Thymus (tissue), 11 donors: ENCODE measurements around the gene TNS4. TPM values are rescaled to one million over a fixed set of nuclear protein-coding genes. Genes with fewer than 3 reads are reported as not detected.
A peak's percentile ranks its signal among the peaks of the same experiment; 100 is the strongest.

Source experiments
- DNase-seq, 9 donors: peaks; one replicate each; pipeline ENCODE4 v3.0.0-alpha.2; 2013; ENCODE audit warnings: low spot score in 9 of 9, low read depth in 6 of 9, missing footprints in 1 of 9
- H3K27ac ChIP-seq, 2 donors: one replicate each; pipeline ENCODE4 v1.5.1; 2013; ENCODE audit warnings: control low read depth in 1 of 2, low read depth in 1 of 2, low read length in 1 of 2, mild to moderate bottlenecking in 1 of 2, moderate library complexity in 1 of 2
- H3K27me3 ChIP-seq, 2 donors: one replicate each; pipeline ENCODE4 v1.5.1; 2013; ENCODE audit warnings: low read length in 1 of 2; ENCODE audit not compliant: control insufficient read depth in 2 of 2, insufficient read depth in 1 of 2
- H3K36me3 ChIP-seq, 2 donors: one replicate each; pipeline ENCODE4 v1.5.1; 2013; ENCODE audit warnings: low read length in 1 of 2, mild to moderate bottlenecking in 1 of 2, moderate library complexity in 1 of 2; ENCODE audit not compliant: control insufficient read depth in 2 of 2, insufficient read depth in 2 of 2
- H3K4me1 ChIP-seq, 2 donors: one replicate each; pipeline ENCODE4 v1.5.1; 2013; ENCODE audit warnings: low read length in 2 of 2; ENCODE audit not compliant: control insufficient read depth in 2 of 2, insufficient read depth in 2 of 2
- H3K4me3 ChIP-seq, 2 donors: one replicate each; pipeline ENCODE4 v1.5.1; 2013; ENCODE audit warnings: low read length in 2 of 2, control low read depth in 1 of 2, mild to moderate bottlenecking in 1 of 2
- H3K9me3 ChIP-seq, 2 donors: one replicate each; pipeline ENCODE4 v1.5.1; 2013; ENCODE audit warnings: low read length in 1 of 2, mild to moderate bottlenecking in 1 of 2; ENCODE audit not compliant: control insufficient read depth in 2 of 2, insufficient read depth in 1 of 2
- WGBS: extraction: QIAGEN DNeasy Blood & Tissue Kit; methylation state at CpG from one replicate; pipeline ENCODE4 v1.1.7; 2013; 5-methylcytosine and 5-hydroxymethylcytosine counted together
- polyA plus RNA-seq: library from polyadenylated mRNA; stranded (reverse); fragments of 200-250 nt; gene quantifications from one replicate; pipeline ENCODE4 v1.2.3, GENCODE V29; 2013
- total RNA-seq: library from RNA; stranded (reverse); fragments of 120-200 nt; gene quantifications from one replicate; pipeline ENCODE4 v1.2.4, GENCODE V29; 2013
- donor health status: healthy.

Gene TNS4
- total and polyA plus RNA-seq, 2 donors: 0.19 to 24.8 TPM

GRCh38 chr17:40430272-40431230 lies 70.9 kb downstream of the TNS4 start:
- H3K27ac ChIP-seq: no peak overlapping the region
- peaks cover 6 to 29% of the 10 kb centered on the region in 2 donors for H3K4me1 ChIP-seq
- no peaks in the 10 kb centered on the region for H3K36me3 ChIP-seq
- H3K9me3 ChIP-seq: no peaks in the 10 kb centered on the region
- H3K4me3 ChIP-seq: no peak overlapping the region
- WGBS: 97% methylated on average over 10 of the region's 10 CpGs
- DNase-seq: no peak
- no peaks in the 10 kb centered on the region for H3K27me3 ChIP-seq

GRCh38 chr17:40427002-40427491 lies 74.4 kb downstream of the TNS4 start:
- Histone ChIP-seq H3K36me3 (no peaks in the 10 kb centered on the region), H3K4me1 (peaks cover 6 to 22% of the 10 kb centered on the region in 2 donors), H3K9me3 (no peaks in the 10 kb centered on the region), H3K27ac (peak overlapping the region; percentile 37 to 43), H3K4me3 (no peak overlapping the region), H3K27me3 (no peaks in the 10 kb centered on the region)
- DNase-seq: peak in 5 of 9 donors; percentile 42 to 81 (median 58)

Other genes starting within 250 kb of the TNS4 start
- 24.5 TPM for gene CDC6, start 213.7 kb downstream of the TNS4 start, total RNA-seq
- 1.3 TPM for gene CDC6, start 213.7 kb downstream of the TNS4 start, polyA plus RNA-seq
- gene RARA, start 192.4 kb downstream of the TNS4 start, total RNA-seq: 5.8 TPM
- gene RARA, start 192.4 kb downstream of the TNS4 start, polyA plus RNA-seq: 17.1 TPM
- 0.66 TPM for gene GJD3, start 136.9 kb downstream of the TNS4 start, total RNA-seq
- gene GJD3, start 136.9 kb downstream of the TNS4 start, polyA plus RNA-seq: 0.34 TPM
- gene TOP2A, start 83.7 kb downstream of the TNS4 start, total RNA-seq: 187 TPM
- 21.6 TPM for gene TOP2A, start 83.7 kb downstream of the TNS4 start, polyA plus RNA-seq
- 11.0 TPM for gene IGFBP4, start 58.2 kb downstream of the TNS4 start, total RNA-seq
- gene IGFBP4, start 58.2 kb downstream of the TNS4 start, polyA plus RNA-seq: 161 TPM
- gene CCR7, start 63.8 kb upstream of the TNS4 start, total RNA-seq: 60.3 TPM
- gene CCR7, start 63.8 kb upstream of the TNS4 start, polyA plus RNA-seq: 102 TPM
- gene SMARCE1, start 146.2 kb upstream of the TNS4 start, total RNA-seq: 126 TPM
- 109 TPM for gene SMARCE1, start 146.2 kb upstream of the TNS4 start, polyA plus RNA-seq
- gene KRT222, start 163.6 kb upstream of the TNS4 start, total RNA-seq: 0.19 TPM
- 0.84 TPM for gene KRT222, start 163.6 kb upstream of the TNS4 start, polyA plus RNA-seq
- gene KRT24, start 202.1 kb upstream of the TNS4 start, total RNA-seq: 0.14 TPM
- 1.9 TPM for gene KRT24, start 202.1 kb upstream of the TNS4 start, polyA plus RNA-seq